SU-DHL-6 (cell line): ENCODE data around the gene SLC25A45.

ENCODE experiments used
- H2AFZ ChIP-seq: fragments of 200-600 bp; sonication (generic); 2 replicates; pipeline ENCODE4 v1.6.1; 2014; ENCODE audit warnings: low read depth, mild to moderate bottlenecking, moderate library complexity, mixed read lengths, antibody characterized with exemption, low read length; ENCODE audit not compliant: severe bottlenecking
- H3F3A ChIP-seq: fragments of 200-600 bp; shearing (Covaris generic); 2 replicates; pipeline ENCODE4 v1.6.0; 2016; ENCODE audit warnings: antibody characterized with exemption, mild to moderate bottlenecking; ENCODE audit not compliant: insufficient read depth
- H3K27ac ChIP-seq: fragments of 200-600 bp; sonication (generic); 2 replicates; pipeline ENCODE4 v1.5.1; 2016; ENCODE audit warnings: low read depth, mild to moderate bottlenecking, low read length, moderate library complexity, mixed read lengths
- H3K27me3 ChIP-seq: fragments of 200-600 bp; sonication (generic), shearing (Covaris generic); 2 replicates; pipeline ENCODE4 v1.6.0; 2014; ENCODE audit warnings: mild to moderate bottlenecking, low read length
- H3K36me3 ChIP-seq: fragments of 200-600 bp; sonication (generic); 2 replicates; pipeline ENCODE4 v1.6.1; 2014; ENCODE audit warnings: mild to moderate bottlenecking, low read length, mixed read lengths
- H3K4me2 ChIP-seq: fragments of 300-600, 200-600 bp; shearing (Covaris generic), sonication (generic); 2 replicates; pipeline ENCODE4 v1.6.0; 2014; ENCODE audit warnings: low read length, low read depth, mild to moderate bottlenecking; ENCODE audit not compliant: poor library complexity, severe bottlenecking
- H3K4me3 ChIP-seq: fragments of 200-600 bp; sonication (generic); 2 replicates; pipeline ENCODE4 v1.5.1; 2014; ENCODE audit warnings: antibody characterized with exemption, low read length, mild to moderate bottlenecking, mixed read lengths; ENCODE audit not compliant: insufficient read depth, poor library complexity, severe bottlenecking
- H3K79me2 ChIP-seq: fragments of 200-600 bp; sonication (generic); 2 replicates; pipeline ENCODE4 v1.6.1; 2014; ENCODE audit warnings: mild to moderate bottlenecking, low read length, moderate library complexity; ENCODE audit not compliant: insufficient read depth
- H3K9ac ChIP-seq: fragments of 200-600 bp; sonication (generic); 2 replicates; pipeline ENCODE4 v1.7.0; 2014; ENCODE audit warnings: mild to moderate bottlenecking, low read length
- H3K9me2 ChIP-seq: fragments of 200-600 bp; sonication (generic); replicated peaks from 2 replicates; pipeline ENCODE4 v1.6.1; 2014; ENCODE audit warnings: low read length; ENCODE audit not compliant: insufficient read depth
- H3K9me3 ChIP-seq: fragments of 200-600 bp; sonication (generic); 2 replicates; pipeline ENCODE4 v1.6.1; 2014; ENCODE audit warnings: low read length, mixed read lengths; ENCODE audit not compliant: insufficient read depth
- H4K20me1 ChIP-seq: fragments of 200-600 bp; sonication (generic); 2 replicates; pipeline ENCODE4 v1.6.1; 2014; ENCODE audit warnings: low read depth, mild to moderate bottlenecking, antibody characterized with exemption, low read length, moderate library complexity, mixed read lengths
- CTCF ChIP-seq: fragments of 200-600 bp; sonication (generic); IDR thresholded peaks from one replicate; pipeline ENCODE4 v1.5.1; 2017; ENCODE audit warnings: antibody characterized with exemption, mild to moderate bottlenecking, low read length, moderate library complexity; ENCODE audit not compliant: insufficient read depth, poor library complexity, severe bottlenecking
- EZH2phosphoT487 ChIP-seq: fragments of 200-600 bp; sonication (generic), shearing (Covaris generic); conservative IDR thresholded peaks from 2 replicates; pipeline ENCODE4 v1.6.1; 2018; ENCODE audit warnings: mild to moderate bottlenecking, antibody characterized with exemption, low read length, moderate library complexity, mixed read lengths

The SLC25A45 gene

DNA sequence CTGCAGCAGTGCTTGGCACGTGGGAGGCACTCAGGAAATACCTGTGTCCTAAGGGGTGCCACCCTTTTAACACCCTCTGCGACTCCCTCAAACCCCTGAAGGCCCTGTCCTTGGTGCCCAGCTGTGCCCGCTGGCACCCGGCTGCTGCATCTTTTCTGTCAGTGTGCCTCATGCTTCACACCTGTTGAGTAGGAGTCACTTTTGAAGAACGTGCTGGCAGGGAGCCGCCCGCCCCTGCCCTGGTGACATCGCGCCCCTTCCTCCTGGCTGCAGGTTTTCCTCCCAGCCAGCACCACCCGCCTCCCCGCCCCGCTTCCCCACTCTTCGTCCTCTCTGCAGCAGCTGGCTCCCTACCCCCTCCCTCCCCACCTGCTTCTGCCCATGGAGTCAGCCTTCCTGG is 21.8 kb upstream of the SLC25A45 start:
- peak overlapping the region; percentile 42 for H3K4me2 ChIP-seq
- peaks cover 9% of the 10 kb centered on the region; the same call in 1 of the 2 replicates for H3K79me2 ChIP-seq
- no peak overlapping the region for H3K4me3 ChIP-seq
- H3K27me3 ChIP-seq, result no peaks in the 10 kb centered on the region
- no peak for TF ChIP-seq EZH2phosphoT487
- no peak for TF ChIP-seq CTCF
- H4K20me1 ChIP-seq, result no peaks in the 10 kb centered on the region
- peak overlapping the region; percentile 32; the same call in 1 of the 2 replicates for H3K9ac ChIP-seq
- no peaks in the 10 kb centered on the region for H3K9me3 ChIP-seq
- no peaks in the 10 kb centered on the region for H3K9me2 ChIP-seq
- H3K36me3 ChIP-seq, result peaks cover 10% of the 10 kb centered on the region
- H3F3A ChIP-seq, result peaks cover 25% of the 10 kb centered on the region
- peak overlapping the region; percentile 87 for H3K27ac ChIP-seq
- H2AFZ ChIP-seq, result no peak overlapping the region

DNA sequence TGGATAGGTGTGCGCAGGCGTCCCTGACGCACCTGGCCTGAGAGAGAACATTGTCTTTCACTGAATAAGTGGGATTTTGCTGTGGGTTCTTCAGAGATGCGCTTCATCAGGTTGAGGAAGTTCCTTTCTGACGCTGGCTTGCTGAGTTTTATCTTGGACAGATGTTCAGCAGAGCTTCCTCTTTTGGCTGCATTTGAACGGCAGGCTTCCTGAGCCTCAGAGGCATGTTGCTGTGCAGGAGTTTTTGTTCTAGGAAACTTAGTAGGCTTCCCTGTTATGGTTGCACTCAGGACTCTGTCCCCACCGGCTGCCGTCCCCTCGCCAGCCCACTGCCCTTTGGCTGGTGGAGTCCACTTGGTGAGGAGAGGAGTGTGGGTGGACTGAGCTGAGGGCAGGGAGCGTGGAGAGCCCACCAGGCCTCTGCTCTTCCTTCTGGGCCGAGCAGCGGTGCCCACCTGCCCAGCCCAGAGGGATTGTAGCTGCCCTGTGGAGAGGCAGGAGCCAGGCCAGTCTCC is 21.2 kb upstream of the SLC25A45 start:
- Histone ChIP-seq H3K79me2 (peaks cover 7% of the 10 kb centered on the region; the same call in 1 of the 2 replicates), H3K9ac (peak overlapping the region; percentile 32; the same call in 1 of the 2 replicates), H3K9me2 (no peaks in the 10 kb centered on the region), H3K36me3 (peaks cover 8% of the 10 kb centered on the region), H3K27me3 (no peaks in the 10 kb centered on the region), H2AFZ (no peak overlapping the region), H4K20me1 (no peaks in the 10 kb centered on the region), H3K27ac (peak overlapping the region; percentile 87), H3K9me3 (no peaks in the 10 kb centered on the region), H3K4me3 (no peak overlapping the region), H3K4me2 (peak overlapping the region; percentile 42), H3F3A (peaks cover 25% of the 10 kb centered on the region)
- TF ChIP-seq EZH2phosphoT487, result no peak
- no peak for TF ChIP-seq CTCF

DNA sequence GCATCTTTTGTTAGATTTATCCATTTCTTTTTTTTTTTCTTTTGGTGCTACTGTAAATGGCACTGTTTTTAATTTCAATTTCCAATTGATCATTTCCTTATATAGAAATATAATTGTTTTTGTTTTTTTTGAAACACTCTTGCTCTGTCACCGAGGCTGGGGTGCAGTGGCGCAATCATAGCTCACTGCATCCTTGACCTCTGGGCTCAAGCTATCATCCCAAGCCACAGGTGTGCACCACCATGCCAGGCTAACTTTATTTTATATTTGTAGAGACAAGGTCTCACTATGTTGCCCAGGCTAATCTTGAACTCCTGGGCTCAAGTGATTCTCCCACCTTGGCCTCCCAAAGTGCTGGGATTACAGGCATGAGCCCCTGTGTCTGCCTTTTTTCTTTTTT is 20.3 kb upstream of the SLC25A45 start:
- Histone ChIP-seq H3K27me3 (no peaks in the 10 kb centered on the region), H3K4me3 (no peak overlapping the region), H3K9ac (no peak overlapping the region), H3F3A (peaks cover 25% of the 10 kb centered on the region), H2AFZ (no peak overlapping the region), H3K79me2 (no peaks in the 10 kb centered on the region), H3K9me3 (no peaks in the 10 kb centered on the region), H3K36me3 (peaks cover 4% of the 10 kb centered on the region; the same call in 1 of the 2 replicates), H4K20me1 (no peaks in the 10 kb centered on the region), H3K4me2 (no peak overlapping the region), H3K27ac (peak overlapping the region; percentile 7; the same call in 1 of the 2 replicates), H3K9me2 (no peaks in the 10 kb centered on the region)
- TF ChIP-seq CTCF (no peak), EZH2phosphoT487 (no peak)
